Skeletal muscle cell (primary cell): ENCODE measurements around the gene ATG10.
"Not testable (repeated sequence)": the region's sequence is repeated elsewhere in the genome, so short reads cannot be mapped to it uniquely, and the experiment has no call there.

ENCODE experiments used
- DNase-seq: peaks from one replicate; pipeline ENCODE4 v3.0.0-alpha.2; 2010; ENCODE audit warnings: low read depth
- H3K4me3 ChIP-seq: 2 replicates; pipeline ENCODE4 v1.5.1; 2011; ENCODE audit warnings: low read depth, mild to moderate bottlenecking, control low read depth, low read length, moderate library complexity

The ATG10 gene

DNA sequence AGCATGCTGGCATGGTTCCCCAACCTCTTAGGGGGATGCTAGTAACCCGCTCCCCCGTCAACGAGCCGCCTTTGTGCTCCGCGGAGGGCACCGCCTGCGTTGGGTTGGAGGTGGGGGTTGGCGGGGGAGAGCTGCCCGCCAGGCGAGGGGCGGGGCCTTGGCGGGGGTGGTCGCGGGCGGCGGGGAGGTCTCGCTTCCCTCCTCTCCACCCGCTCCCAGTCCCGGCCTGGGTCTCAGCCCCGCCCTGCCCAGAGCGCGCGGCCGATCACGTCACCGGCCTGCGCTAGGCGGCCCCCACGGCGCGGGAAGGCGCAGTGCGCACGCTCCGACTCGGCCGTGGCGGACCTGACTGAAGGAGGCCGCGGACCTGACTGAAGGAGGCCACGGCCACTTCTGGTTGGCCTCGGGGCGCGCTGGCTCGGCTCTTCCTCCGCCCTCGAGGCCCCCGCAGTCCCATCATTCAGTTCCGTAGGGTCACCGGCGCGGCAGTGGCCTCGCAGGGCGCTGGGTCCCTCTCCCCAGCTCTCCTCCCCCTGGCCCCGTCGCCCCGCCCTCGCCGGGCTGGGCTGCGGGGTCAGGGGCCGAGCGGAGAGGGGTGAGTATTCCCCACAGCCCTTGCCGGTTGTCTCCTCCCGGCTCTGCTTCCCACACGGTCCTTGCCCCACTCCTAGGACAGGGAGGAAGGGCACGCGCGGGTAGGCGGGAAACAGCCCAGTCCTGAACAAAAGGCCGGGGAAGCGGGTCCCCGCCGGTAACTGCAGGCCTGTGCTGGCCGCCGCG is at the start of gene ATG10:
TSS of gene ATG10 (plus strand) at position 312 of the 780 bp plus-strand sequence. CDS start 15,548 bp downstream, outside the sequence.
- DNase-seq: peak; percentile 87
- peak within 1 kb of the TSS; percentile 68 for H3K4me3 ChIP-seq

DNA sequence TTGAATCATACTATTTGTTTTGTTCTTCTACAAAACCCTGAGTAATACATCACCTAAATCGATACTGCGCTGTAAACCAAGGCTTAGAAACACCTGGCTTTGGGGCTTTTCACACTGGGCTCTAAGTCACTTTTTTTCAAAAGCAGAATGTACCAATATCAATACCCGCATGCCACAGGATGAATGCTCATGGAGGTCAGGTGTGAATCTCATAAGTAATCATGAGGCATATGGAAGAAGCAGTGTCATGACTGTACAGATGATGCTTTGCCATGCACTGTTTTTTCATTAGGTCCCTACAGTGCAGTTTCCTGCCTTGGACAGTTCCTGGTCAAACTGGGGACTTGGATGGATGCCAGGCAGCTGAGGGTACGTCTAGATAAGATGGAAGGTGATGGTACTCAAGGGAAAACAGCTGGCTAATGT is 49.0 kb upstream of the ATG10 start:
- no peak for DNase-seq
- no peak overlapping the region for H3K4me3 ChIP-seq

DNA sequence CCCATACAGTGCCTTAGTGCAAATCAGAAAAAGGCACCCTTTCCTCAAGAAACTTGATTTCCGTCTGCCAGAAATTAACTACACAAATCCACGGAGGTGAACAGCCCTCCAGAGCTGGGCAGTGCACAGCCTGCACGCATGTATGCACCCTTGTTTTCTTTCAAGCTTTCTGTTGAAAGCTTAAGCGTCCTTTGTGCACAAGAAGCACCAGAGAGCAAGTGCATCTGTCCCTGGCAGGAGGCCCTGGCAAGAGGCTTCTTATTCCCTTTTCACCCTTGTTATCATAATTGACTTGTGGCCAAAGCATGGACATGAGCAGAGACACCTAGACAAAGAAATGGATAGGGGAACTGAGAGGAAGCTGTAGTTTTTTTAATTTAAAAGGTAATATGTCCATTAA is 47.4 kb upstream of the ATG10 start:
- DNase-seq: no peak
- no peak overlapping the region for H3K4me3 ChIP-seq

DNA sequence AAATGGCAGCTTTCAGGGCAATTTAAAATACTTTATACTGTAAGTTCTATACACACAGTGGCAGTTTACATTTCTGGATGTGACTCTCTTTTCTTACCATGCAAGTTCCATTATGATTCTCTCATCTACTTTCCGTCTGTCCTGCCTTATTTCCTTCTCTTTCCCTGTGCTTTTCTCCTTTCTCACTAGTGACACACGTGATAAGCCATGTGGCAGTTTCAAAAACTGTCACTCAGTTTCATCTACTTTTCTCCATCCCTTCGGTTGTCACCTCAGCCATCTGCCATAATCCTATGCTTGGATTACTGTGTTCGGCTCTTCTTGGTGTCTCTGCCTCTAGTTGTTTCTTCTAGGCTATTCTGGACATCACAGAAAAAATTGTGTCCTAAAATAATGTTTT is 46.8 kb upstream of the ATG10 start:
- no peak for DNase-seq
- H3K4me3 ChIP-seq: no peak overlapping the region

DNA sequence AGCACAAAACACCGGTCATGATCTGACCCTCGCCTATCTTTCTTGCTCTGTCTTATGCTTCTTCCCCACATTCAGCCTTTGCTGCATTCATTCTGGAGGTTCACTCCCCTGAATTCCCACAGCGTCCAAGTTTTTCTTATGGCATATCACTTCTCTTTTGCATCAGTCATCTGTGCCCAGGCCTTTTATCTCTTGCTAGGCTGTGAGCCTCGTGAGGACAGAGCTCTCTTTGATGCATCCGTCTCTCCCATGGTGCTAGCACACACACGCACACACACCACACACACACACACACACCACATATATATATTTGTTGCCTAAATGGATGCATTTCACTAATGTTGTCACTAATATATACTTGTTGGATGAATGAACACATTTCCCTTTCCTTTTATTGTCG is 45.8 kb upstream of the ATG10 start:
- H3K4me3 ChIP-seq: no peak overlapping the region
- DNase-seq: no peak

DNA sequence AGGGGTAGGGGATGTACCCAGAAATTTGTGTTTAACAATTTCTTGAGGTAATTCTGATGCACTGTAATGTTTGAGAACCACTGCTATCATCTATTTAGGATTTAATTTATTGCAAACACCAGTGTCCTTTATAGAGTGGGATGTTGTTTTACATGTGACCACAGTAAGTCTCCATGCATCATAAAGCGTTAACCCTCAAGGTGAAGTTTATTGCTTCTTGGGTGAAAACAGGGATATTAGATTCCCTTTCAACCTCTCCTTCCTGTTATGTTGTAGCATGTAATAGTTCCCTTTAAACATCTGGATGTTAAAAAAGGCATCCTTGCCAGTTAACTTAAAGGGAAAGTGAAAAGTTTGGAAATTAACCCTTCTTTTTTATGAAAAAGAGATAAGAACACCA is 35.8 kb upstream of the ATG10 start:
- no peak for DNase-seq
- H3K4me3 ChIP-seq: no peak overlapping the region

DNA sequence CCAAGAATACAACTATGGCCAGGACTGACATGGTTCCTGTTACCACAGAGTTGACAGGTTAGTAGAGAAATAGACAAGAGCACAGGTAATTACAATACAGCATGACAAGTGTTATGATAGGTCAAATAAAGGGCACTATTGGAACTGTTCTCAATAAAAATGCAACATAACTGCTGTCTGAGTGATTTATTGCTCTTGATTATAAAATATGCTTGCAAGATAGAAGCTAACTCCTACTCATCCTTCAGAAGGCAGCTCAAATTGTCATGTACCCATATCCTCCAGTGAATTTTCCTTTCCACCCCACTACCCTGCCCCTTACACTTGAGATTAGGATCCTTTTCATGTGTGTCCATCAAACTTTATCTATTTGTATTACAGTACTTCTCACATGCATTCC is 35.1 kb upstream of the ATG10 start:
- no peak for DNase-seq

DNA sequence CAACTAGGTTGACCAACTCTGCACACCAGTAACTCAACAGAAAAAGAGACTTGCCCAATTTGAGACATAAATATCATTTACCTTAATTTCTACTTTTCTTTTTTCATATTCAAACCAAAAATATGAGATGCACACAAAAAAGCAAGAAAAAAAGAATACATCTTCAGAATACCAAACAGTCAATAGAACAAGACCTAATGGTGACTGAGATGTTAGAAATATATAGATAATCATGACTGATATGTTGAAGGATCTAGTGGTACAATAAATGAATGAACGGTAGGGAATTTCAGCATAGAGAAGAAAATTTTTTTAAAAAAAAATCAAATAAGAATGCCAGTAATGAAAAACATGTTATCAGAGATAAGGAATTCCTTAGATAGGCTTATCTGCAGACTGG is 29.1 kb upstream of the ATG10 start:
- no peak overlapping the region for H3K4me3 ChIP-seq
- no peak for DNase-seq

More for the DNA sequence above, 35.1 kb upstream of the ATG10 start:
- H3K4me3 ChIP-seq: no peak overlapping the region

DNA sequence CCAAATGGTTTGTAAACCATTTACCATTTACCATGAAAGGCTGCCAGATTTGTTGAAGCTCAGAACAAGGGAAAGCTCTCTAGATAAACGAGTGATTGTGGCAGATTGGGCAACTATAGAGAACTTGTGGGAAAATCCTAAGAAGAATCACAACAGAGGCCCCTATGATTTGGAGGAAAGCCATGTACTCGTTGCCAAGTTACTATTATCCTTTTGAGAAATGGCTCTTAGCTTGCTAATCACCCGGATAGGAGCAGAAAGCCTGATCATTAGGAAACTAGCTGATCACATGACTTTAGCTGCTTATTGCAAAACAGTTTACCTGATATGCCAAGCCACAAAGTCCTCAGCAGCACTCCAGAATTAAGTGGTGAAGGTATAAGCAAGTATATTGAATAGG is 23.5 kb upstream of the ATG10 start:
- DNase-seq: peak; percentile 70
- H3K4me3 ChIP-seq: no peak overlapping the region

DNA sequence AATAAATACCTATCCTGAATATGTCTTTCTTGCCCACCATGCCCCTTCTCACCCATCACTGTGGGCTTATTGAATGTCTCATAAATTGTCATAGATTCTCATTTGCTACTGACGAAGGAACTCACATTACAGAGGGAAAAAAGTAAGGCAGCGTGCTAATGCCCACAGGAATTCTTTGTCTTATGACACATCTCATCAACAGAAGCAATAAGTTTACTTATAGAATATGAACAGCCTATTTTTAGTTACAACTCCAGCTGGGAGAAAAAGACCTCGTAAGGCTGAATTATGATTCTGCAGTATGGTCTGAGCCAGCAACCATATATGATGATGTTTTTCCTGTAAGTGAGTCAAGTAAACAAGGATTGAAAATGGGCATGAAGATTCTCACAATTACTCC is 22.4 kb upstream of the ATG10 start:
- DNase-seq: no peak
- no peak overlapping the region for H3K4me3 ChIP-seq

DNA sequence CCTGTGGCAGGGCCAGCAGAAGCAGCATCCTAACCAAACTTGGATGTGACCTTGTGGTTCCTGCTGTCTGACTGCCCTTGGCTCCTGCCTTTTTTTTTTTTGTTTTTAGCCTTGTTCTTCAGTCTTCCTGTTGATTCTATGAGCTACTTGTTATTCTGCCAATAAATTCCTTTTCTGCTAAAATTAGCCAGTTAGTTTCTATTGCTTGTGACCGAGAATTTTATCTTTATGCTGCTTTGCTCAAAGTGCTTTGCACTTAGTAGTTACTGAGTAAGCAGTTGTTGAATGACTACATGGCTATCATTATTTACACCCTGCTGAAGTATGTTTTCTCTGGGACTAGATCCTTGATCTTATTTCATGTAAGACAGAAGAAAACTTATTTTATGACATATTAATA is 20.8 kb upstream of the ATG10 start:
- no peak for DNase-seq

DNA sequence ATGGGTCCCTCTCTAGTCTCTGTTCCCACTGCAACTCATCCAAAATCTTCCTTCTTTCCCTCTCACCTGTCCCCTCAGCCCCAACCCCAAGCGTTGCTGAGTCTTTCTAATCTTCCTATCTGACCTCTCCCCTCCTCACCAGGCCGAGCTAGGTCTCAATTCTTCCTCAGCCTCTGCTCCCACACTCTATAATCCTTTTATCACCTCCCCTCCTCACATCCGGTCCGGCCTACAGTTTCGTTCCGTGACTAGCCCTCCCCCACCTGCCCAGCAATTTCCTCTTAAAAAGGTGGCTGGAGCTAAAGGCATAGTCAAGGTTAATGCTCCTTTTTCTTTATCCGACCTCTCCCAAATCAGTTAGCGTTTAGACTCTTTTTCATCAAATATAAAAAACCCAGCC is 17.0 kb upstream of the ATG10 start:
- DNase-seq: not testable (repeated sequence)

More for the DNA sequence above, 20.8 kb upstream of the ATG10 start:
- no peak overlapping the region for H3K4me3 ChIP-seq

DNA sequence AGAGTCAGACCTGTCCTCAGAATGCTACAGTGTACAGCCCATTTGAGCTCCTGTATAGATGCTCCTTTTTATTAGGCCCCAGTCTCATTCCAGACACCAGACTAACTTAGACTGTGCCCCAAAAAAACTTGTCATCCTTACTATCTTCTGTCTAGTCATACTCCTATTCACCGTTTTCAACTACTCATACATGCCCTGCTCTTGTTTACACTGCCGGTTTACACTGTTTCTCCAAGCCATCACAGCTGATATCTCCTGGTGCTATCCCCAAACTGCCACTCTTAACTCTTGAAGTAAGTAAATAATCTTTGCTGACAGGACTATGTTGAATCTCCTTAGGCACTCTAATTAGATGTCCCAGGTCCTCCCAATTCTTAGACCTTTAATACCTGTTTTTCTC is 13.7 kb upstream of the ATG10 start:
- H3K4me3 ChIP-seq, DNase-seq: not testable (repeated sequence)

More for the DNA sequence above, 17.0 kb upstream of the ATG10 start:
- H3K4me3 ChIP-seq: not testable (repeated sequence)

DNA sequence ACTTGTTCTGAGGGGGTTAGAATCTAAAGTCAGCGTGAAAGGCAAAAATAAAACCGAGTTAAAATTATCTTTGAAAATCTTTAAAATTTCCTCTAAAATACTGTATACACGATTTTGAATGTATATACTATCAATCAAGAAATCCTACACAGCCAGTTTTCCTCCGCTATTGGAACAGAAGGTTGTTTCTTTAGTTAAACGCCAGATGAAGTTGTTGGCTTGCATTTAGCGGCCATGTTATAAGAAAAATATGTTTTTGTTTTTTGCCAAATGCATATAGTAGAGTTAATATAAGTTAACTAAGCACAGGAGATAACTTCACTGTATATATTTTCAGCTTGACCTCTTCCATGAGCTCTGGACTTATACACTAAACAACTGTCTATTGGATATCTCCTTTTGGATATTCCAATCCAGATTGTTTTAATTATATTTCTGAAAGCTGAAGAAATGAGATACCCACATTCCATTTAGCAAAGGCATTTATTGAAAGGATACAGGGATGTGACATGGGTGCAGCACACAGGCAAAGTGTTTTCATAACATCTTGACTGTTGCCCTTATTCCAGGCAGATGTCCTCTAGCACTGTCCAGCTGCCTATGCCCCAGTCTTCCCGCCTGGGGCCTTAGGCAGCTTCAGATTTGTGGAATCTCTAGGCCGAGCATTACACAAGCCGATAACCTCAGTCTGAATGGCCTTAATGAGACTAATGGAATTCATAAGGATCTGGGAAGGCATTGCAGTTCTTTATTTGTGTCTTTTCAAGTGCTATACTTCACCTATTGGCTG is 10.0 kb upstream of the ATG10 start:
- no peak overlapping the region for H3K4me3 ChIP-seq
- DNase-seq: no peak

DNA sequence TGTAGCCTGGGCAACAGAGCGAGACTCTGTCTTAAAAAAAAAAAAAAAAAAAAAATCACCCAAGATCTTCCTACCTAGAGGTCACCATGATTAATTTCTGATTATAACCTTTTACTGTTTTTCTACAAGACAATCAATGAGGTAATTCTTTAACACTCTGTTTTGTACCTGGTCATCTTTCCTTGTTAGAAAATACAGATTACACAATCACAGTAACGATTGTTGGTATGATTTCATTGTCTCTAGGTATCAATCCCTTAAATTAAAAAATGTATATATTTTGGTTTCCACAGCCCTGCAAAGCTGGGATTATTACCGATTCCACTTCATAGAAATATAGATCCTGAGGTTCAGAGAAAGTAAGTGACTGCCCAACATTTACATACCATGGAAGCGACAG is 8.3 kb upstream of the ATG10 start:
- no peak for DNase-seq
- no peak overlapping the region for H3K4me3 ChIP-seq

DNA sequence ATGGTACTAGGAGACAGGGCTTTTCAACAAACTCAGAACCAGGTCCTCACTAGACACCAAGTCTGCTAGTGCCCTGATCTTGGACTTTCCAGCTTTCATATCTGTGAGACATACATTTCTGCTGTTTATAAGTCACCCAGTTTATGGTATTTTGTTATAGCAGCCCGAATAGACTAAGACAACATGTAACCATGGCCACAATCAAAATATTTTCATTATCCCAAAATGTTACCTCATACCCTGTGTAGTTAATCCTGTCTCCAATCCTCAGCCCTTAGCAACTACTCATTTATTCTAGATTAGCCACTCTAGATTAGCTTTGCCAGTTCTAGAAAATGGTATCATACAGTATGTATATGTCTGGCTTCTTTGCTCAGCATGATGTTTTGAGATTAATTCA is 6.3 kb upstream of the ATG10 start:
- no peak for DNase-seq
- no peak overlapping the region for H3K4me3 ChIP-seq

DNA sequence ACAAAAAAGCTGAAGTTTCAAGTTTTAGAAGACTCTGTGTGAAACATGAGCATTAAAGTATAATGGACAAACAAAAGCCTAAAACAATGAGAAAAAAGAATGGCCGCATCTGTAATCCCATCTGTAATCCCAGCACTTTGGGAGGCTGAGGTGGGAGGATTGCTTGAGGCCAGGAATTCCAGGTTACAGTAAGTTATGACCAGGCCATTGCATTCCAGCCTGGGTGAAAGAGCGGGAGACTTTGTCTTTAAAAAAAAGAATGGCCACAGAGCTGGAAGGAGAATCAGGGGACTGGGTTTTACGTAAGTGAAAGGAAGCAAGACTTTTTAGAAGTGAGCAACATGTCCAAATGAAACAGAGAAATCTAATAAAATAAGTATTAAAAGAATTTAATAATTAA is 2.6 kb upstream of the ATG10 start:
- H3K4me3 ChIP-seq: no peak overlapping the region
- no peak for DNase-seq

DNA sequence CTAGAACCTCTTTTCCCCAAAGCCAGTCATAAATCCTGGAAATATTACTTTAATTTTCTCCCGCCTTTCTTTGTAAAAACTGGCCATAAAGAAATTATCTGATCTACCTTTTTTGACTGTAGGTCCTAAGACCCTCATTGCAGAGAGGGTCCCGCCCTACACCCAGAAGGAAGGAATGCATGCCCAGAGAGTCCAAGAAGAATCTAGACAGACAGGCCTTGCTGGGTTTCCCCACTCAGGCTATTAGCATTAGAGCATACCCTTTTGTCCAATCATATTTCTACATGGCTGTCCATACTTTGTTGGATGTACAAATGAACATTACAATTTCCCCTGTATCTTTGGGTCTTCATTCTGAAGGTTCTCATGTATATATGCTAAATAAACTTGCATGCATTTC is 1.9 kb upstream of the ATG10 start:
- H3K4me3 ChIP-seq: no peak overlapping the region
- no peak for DNase-seq

DNA sequence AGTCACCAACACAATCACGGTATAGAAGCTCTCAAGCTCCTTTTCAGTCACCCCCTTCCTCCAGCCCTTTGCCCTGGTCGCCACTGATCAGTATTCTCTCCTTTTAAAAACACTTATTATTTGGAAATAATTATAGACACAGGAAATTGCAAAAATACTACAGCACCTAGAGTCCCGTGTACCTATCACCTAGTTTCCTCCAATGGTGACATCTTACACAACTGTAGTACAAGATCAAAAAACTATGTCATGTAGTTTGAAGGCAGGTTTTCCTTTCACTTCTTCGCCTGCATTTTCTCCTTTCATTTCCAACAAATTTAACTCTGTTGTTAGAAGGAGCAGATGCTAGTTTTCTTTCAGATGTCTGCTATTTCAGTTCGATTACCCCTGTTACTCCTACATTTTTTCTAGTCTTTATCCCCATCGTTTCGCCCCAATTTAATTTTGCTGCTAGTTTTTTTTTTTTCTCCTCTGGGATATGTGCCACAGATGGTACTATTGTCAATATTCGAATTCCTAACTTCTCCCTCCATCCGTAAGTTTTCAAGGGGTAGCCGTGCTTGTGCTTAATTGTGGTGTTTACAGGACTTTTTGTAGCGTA is 612 bp upstream of the ATG10 start:
- DNase-seq: no peak
- peak overlapping the region; percentile 68 for H3K4me3 ChIP-seq

DNA sequence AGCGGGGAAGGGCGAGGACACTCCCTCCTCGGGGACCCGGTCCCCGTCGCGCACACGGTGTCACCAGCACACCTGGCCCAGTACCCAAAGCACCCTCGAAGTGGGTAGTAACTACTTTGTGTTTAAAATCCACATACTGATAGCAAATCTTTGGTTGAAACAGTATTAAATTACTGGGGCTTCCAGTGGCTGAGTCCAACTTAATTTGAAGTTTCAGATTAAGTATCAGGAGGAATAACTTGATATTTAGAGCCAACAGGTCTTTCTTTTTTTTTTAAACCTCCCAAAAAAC is 615 bp downstream of the ATG10 start:
- DNase-seq: no peak
- peak overlapping the region; percentile 68 for H3K4me3 ChIP-seq

DNA sequence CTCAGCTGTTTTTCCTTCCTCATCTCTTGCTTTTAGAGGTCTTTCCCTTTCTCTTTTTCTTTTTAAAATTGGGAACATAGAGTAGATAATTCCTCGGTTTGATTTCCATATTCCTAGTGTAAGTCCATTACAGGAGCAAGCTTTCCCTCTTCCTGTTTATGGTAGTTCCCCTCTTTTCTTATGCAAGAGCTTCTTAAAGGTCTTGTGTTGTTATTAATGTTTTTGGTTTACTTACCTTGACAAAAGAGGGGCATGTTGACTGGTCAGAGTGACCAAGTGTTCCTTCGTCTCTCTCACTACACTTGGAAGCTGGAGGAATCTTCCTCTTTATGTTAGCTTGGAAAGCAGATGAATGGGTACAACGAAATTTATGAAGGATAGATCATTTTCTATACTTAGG is 8.3 kb downstream of the ATG10 start:
- DNase-seq: no peak
- no peak overlapping the region for H3K4me3 ChIP-seq
